ENCODE measurements around the gene RALB. TPM values are rescaled to one million over a fixed set of nuclear protein-coding genes. Genes with fewer than 3 reads are reported as not detected.

The RALB gene
- total and polyA plus RNA-seq, 2 of the 4 experiments (the other 2 are of a cell fraction), result 53.6 to 54.7 TPM

DNA sequence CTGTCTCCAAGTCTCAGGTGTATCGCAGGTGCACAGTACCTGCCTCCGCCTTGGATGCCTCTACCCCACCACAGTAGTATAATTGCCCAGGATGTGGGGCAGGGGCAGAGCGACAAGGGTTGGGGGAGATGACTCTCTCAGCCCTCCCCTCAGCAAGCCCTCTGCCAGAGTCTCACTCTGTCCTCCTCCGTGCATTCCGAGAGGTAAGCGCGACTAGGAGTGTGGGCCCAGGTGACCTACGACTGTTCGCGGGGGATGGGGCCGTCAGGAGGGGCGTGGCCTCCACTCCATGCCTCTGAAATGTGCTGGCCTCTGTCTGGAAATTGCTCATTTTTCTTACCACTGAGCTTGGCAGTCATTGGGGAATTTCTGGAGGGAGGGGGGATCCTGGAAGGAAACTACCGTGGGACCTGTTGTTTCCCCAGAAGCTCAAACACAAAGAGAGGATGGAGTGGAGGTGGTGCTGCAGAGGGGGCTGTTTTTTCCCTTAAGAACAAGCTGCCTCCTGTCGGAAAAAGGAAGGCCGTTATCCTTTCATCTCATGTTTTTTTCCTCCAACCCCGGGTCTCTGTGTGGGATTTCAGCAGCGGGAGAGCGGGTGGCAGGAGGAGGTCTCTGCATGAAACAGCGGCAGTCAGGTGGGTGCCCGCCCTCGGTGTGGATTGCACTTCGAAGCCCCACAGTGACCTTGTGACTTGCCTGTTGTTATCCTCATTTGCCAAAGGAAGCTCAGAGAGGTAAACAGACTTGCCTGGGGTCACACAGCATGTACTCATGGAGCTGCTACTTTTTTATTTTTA lies 13.0 kb upstream of the RALB start:
- no peaks in the 10 kb centered on the region for H3K27me3 ChIP-seq (ENCODE audit: control insufficient read depth, insufficient read depth, low read length)
- dilution Hi-C loops (cut with HindIII; ENCODE audit: low sequenced_read_pairs, unreplicated experiment), result no loop called here
- in situ Hi-C loops (cut with MboI; ENCODE audit: low sequenced_read_pairs), result loop anchor here (25.0 kb wide), 1 partner anchor 1002 kb away; no protein-coding TSS in a partner anchor
- peak overlapping the region; percentile 92; the same call in 2 of the 3 replicates for H2BK15ac ChIP-seq (ENCODE audit: low read depth, low read length)
- H3K36me3 ChIP-seq (ENCODE audit: control insufficient read depth, insufficient read depth, low read length), result no peaks in the 10 kb centered on the region
- H3K56ac ChIP-seq (ENCODE audit: extremely low read depth, insufficient read depth, low read length), result no peak overlapping the region; the same call in 1 of the 2 replicates
- peaks cover 22% of the 10 kb centered on the region for H3K4me1 ChIP-seq (ENCODE audit: control insufficient read depth, insufficient read depth, low read length)
- intact Hi-C loops (cut with micrococcal nuclease), result no loop called here
- no peak overlapping the region for H3K9ac ChIP-seq (ENCODE audit: low read depth, low read length)
- H4K5ac ChIP-seq (ENCODE audit: low read depth, low read length), result peak overlapping the region; percentile 14; the same call in 1 of the 2 replicates
- peak; percentile 94 for TF ChIP-seq MAZ (IDR thresholded peaks at IDR 0.05; ENCODE audit: borderline replicate concordance, low read depth, low read length)
- TF ChIP-seq POLR2A (IDR thresholded peaks at IDR 0.05; ENCODE audit: low read depth, low read length), result no peak
- no peak for TF ChIP-seq MXI1 (IDR thresholded peaks at IDR 0.05; ENCODE audit: borderline replicate concordance, low read depth, low read length)
- TF ChIP-seq USF2 (IDR thresholded peaks at IDR 0.05; ENCODE audit: low read depth, low read length), result 0 out of 2 replicates have a peak, but pooled peaks have one; percentile 5
- TF ChIP-seq NFE2L2 (IDR thresholded peaks at IDR 0.05; ENCODE audit: low read depth, low read length), result no peak
- no peak for TF ChIP-seq RFX5 (IDR thresholded peaks at IDR 0.05; ENCODE audit: low read depth, low read length)
- no peak for TF ChIP-seq BHLHE40 (IDR thresholded peaks at IDR 0.05; ENCODE audit: low read depth, low read length)
- H3K23ac ChIP-seq (ENCODE audit: low read depth, low read length), result peak overlapping the region; percentile 69; the same call in 1 of the 2 replicates
- CTCF ChIA-PET, result interaction anchor here (0.6 kb wide), 1 partner anchor 479 kb away, joined by 4 read pairs; no protein-coding TSS in a partner anchor
- no peak overlapping the region for H3K4me3 ChIP-seq (ENCODE audit: insufficient read depth, low read depth, low read length)
- no peaks in the 10 kb centered on the region; the same call in 1 of the 2 replicates for H4K20me1 ChIP-seq (ENCODE audit: insufficient read depth, low read length)
- POLR2A ChIA-PET (ENCODE audit: unreplicated experiment), result no interaction called here
- peak overlapping the region; percentile 5; the same call in 1 of the 2 replicates for H3K18ac ChIP-seq (ENCODE audit: low read depth, low read length)
- H2AK9ac ChIP-seq (replicated peaks; ENCODE audit: low read depth, low read length, poor library complexity), result peak overlapping the region; percentile 94
- H2BK20ac ChIP-seq (ENCODE audit: low read depth, low read length), result peak overlapping the region; percentile 94
- peaks cover 21% of the 10 kb centered on the region for H3K9me1 ChIP-seq (ENCODE audit: insufficient read depth, low read length)
- DNase-seq, result peak; percentile 82
- H3K14ac ChIP-seq (replicated peaks; ENCODE audit: low read depth, low read length), result peak overlapping the region; percentile 82
- H3K79me1 ChIP-seq (ENCODE audit: low read depth in 1 of 2, low read length in 2 of 2), result peaks cover 0 to 7% of the 10 kb centered on the region in 2 experiments; a peak in 1 of 4 replicates
- peak overlapping the region; percentile 97 for H2AK5ac ChIP-seq (ENCODE audit: low read depth, low read length)
- BruUV-seq (replicated peaks), result no TSS peak
- peak overlapping the region; percentile 83 for H4K91ac ChIP-seq (ENCODE audit: insufficient read depth, low read depth, low read length)
- no peaks in the 10 kb centered on the region for H3K9me3 ChIP-seq (ENCODE audit: control insufficient read depth, insufficient read depth, low read length)
- peak overlapping the region; percentile 91 for H2AFZ ChIP-seq (replicated peaks; ENCODE audit: low read length, poor library complexity)
- H4K8ac ChIP-seq (ENCODE audit: low read depth in 2 of 2, low read length in 2 of 2), result peak overlapping the region; percentile 30 to 83; a peak in 3 of 4 replicates
- peak; percentile 65 for ATAC-seq (ENCODE audit: low read depth)
- 15% methylated on average over 11 of the region's 22 CpGs; no CpG with 5 or more reads in 1 of the 2 experiments for WGBS, 2 experiments (ENCODE audit: extremely low coverage in 2 of 2, insufficient read length in 1 of 2)
- H3K4ac ChIP-seq (ENCODE audit: low read depth, low read length), result peak overlapping the region; percentile 89
- peak overlapping the region; percentile 90 for H2BK120ac ChIP-seq (ENCODE audit: low read depth, low read length)
- no peak overlapping the region for H3K4me2 ChIP-seq (ENCODE audit: low read depth, low read length)
- peak overlapping the region; percentile 84 for H2BK5ac ChIP-seq (ENCODE audit: low read depth, low read length, poor library complexity, severe bottlenecking)
- no peak overlapping the region for H3K27ac ChIP-seq (ENCODE audit: insufficient read depth, low read length)
